C4-2B (cell line): Measurements from ENCODE around the gene DNAJC19.

ENCODE experiments used
- H3K27ac ChIP-seq: fragments of 450-650 bp; 2 replicates; pipeline ENCODE4 v1.5.1; 2017
- ZFX ChIP-seq: fragments of 450-650 bp; IDR thresholded peaks from 2 replicates; pipeline ENCODE4 v1.6.1; 2017
- TF ChIP-seq, protein P1 (sequence below): fragments of 450-650 bp; conservative IDR thresholded peaks from 2 replicates; pipeline ENCODE4 v1.5.1; 2017; ENCODE audit warnings: mild to moderate bottlenecking

DNAJC19 gene

DNA sequence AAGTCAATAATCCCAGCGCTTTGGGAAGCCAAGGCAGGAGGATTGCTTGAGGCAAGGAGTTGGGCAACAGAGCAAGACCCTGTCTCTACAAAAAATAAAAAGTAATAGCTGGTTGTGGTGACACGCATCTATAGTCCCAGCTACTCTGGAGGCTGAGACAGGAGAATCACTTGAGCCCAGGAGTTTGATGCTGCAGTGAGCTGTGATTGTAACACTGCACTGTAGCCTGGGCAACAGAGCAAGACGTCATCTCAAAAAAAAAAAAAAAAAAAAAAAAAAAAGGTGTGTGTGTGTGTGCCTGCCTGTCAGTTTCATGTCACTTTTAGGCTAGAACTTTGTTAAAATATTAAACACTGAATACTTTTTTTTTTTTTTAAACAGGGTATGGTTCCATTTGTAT is 28.4 kb downstream of the DNAJC19 start:
- TF ChIP-seq, protein P1, sequence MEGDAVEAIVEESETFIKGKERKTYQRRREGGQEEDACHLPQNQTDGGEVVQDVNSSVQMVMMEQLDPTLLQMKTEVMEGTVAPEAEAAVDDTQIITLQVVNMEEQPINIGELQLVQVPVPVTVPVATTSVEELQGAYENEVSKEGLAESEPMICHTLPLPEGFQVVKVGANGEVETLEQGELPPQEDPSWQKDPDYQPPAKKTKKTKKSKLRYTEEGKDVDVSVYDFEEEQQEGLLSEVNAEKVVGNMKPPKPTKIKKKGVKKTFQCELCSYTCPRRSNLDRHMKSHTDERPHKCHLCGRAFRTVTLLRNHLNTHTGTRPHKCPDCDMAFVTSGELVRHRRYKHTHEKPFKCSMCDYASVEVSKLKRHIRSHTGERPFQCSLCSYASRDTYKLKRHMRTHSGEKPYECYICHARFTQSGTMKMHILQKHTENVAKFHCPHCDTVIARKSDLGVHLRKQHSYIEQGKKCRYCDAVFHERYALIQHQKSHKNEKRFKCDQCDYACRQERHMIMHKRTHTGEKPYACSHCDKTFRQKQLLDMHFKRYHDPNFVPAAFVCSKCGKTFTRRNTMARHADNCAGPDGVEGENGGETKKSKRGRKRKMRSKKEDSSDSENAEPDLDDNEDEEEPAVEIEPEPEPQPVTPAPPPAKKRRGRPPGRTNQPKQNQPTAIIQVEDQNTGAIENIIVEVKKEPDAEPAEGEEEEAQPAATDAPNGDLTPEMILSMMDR = no peak
- TF ChIP-seq ZFX = no peak
- H3K27ac ChIP-seq = no peak overlapping the region

DNA sequence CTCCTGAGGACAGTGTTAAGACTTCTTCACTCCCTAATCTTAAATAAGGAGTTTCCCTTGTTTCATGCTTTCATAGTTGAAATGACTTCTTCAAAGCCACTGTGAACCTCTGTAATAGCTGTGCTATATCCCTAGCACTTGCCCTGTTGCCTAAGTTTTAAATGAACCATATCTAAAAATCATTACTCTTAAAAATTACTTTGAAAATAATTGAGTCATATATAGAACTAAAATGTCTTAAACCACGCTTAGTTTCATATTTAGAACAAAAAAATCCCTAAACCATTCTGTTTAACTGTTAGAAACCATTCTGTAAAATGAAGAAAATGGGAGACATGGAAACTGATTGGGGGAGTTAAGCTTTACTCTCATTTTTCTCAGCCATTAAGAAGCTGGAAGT is 29.8 kb downstream of the DNAJC19 start:
- no peak for TF ChIP-seq ZFX
- TF ChIP-seq, protein P1 = no peak
- H3K27ac ChIP-seq = no peak overlapping the region

DNA sequence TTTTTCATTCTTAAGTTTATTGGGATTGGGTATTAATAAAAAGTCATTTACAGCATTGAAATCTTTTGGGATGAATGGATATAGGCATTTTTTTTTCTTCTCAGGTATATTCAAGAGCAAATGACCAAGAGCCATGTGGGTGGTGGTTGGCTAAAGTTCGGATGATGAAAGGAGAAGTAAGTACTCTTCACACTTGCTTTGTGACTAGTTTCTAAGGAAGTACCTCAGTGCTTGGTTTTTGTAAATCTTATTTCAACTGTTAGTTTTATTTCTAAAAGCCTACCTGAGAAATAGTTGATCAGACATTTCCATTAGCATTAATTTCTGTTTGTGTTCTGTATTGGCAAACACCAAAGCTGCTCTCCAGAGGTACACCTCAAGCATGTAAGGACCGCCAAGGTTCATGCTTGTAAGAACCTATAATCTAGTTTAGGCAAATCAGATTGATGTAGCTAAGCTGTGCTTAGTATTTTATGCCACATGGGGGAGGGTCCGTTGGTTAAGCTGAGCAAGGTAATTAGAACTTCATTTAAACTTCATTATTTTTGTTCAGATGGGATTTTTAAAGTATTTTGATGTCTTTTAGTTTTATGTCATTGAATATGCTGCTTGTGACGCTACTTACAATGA is 41.7 kb downstream of the DNAJC19 start:
- TF ChIP-seq, protein P1 = no peak
- no peak for TF ChIP-seq ZFX
- no peak overlapping the region for H3K27ac ChIP-seq

DNA sequence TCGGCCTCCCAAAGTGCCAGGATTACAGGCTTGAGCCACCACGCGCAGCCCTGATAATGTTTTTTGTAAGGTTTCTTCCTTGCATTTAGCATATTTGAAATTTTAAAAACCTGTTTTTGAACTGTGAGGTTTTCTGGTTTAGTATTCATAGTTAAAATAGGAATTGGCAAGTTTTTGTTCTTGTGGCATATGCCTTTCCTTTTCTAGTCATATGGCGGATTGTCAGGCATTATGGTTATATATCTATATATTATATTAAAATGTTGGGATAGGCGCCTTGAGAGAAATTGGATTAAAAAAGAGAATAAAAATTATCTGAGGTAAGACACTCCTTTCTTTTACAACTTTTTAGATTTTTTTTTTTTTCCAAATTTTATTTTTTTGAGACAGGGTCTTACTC is 48.7 kb downstream of the DNAJC19 start:
- no peak for TF ChIP-seq ZFX
- TF ChIP-seq, protein P1 = no peak
- H3K27ac ChIP-seq = no peak overlapping the region

DNA sequence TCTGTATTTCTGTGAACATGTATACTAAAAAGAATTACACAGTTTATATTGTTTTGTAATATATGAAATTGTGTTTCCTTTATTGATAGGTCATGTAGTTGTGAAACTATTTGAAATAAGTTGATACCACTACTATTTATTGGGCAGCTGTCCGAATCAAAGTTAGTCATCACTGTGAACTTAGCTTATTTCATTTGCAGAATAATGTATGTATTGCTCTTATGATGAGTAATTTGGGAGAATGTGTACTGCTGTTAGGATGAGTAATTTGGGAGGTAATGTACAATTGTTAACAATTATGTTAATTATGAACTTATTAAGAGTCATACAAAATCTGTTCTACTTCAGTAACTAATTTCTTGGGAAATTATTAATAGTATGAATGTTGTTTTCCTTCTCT is 54.9 kb downstream of the DNAJC19 start:
- TF ChIP-seq, protein P1 = no peak
- no peak for TF ChIP-seq ZFX
- H3K27ac ChIP-seq = no peak overlapping the region
